OCI-LY3 (cell line): ENCODE results near the gene URM1.

Experiments used
- H2AFZ ChIP-seq: fragments of 200-600, 300-600 bp; shearing (Covaris generic); 2 replicates; pipeline ENCODE4 v1.6.0; 2014; ENCODE audit warnings: antibody characterized with exemption, low read depth, low read length
- H3K27ac ChIP-seq: fragments of 200-600, 300-600 bp; sonication (generic); 2 replicates; pipeline ENCODE4 v1.5.1; 2014; ENCODE audit warnings: mild to moderate bottlenecking, low read length, moderate library complexity, mixed read lengths
- H3K27me3 ChIP-seq: fragments of 200-600, 300-600 bp; sonication (generic); 2 replicates; pipeline ENCODE4 v1.6.1; 2014; ENCODE audit warnings: low read depth, low read length, mixed read lengths
- H3K36me3 ChIP-seq: fragments of 200-600, 300-600 bp; sonication (generic); replicated peaks from 2 replicates; pipeline ENCODE3; 2014; ENCODE audit warnings: low read depth, low read length, mixed read lengths
- H3K4me1 ChIP-seq: fragments of 300-600, 200-600 bp; sonication (generic); 2 replicates; pipeline ENCODE4 v1.6.1; 2014; ENCODE audit warnings: low read length, mixed read lengths
- H3K4me2 ChIP-seq: fragments of 200-600, 300-600 bp; sonication (generic); 2 replicates; pipeline ENCODE4 v1.6.1; 2014; ENCODE audit warnings: low read length, mixed read lengths
- H3K4me3 ChIP-seq: fragments of 300-600, 200-600 bp; sonication (generic); 2 replicates; pipeline ENCODE4 v1.5.1; 2014; ENCODE audit warnings: antibody characterized with exemption, mild to moderate bottlenecking, low read length, moderate library complexity
- H3K79me2 ChIP-seq: fragments of 300-600, 200-600 bp; shearing (Covaris generic); 2 replicates; pipeline ENCODE4 v1.6.1; 2014; ENCODE audit warnings: mild to moderate bottlenecking, low read length, mixed read lengths
- H3K9ac ChIP-seq: fragments of 300-600, 200-600 bp; shearing (Covaris generic); 2 replicates; pipeline ENCODE4 v1.6.0; 2014; ENCODE audit warnings: mild to moderate bottlenecking, low read length, moderate library complexity
- H3K9me3 ChIP-seq: fragments of 200-600, 300-600 bp; shearing (Covaris generic); 2 replicates; pipeline ENCODE4 v1.6.1; 2014; ENCODE audit warnings: low read length, mixed read lengths; ENCODE audit not compliant: insufficient read depth
- H4K20me1 ChIP-seq: fragments of 200-600, 300-600 bp; sonication (generic); 2 replicates; pipeline ENCODE4 v1.6.1; 2016; ENCODE audit warnings: low read length, mixed read lengths; ENCODE audit not compliant: insufficient read depth
- EZH2phosphoT487 ChIP-seq: fragments of 200-600 bp; shearing (Covaris generic); IDR thresholded peaks from 2 replicates; pipeline ENCODE4 v1.6.1; 2018; ENCODE audit warnings: antibody characterized with exemption, mixed run types, low read depth
- TF ChIP-seq, protein P1 (sequence below): fragments of 200-600, 300-600 bp; sonication (generic); IDR thresholded peaks from 2 replicates; pipeline ENCODE4 v1.5.1; 2014; ENCODE audit warnings: antibody characterized with exemption, low read length, low read depth

The URM1 gene

DNA sequence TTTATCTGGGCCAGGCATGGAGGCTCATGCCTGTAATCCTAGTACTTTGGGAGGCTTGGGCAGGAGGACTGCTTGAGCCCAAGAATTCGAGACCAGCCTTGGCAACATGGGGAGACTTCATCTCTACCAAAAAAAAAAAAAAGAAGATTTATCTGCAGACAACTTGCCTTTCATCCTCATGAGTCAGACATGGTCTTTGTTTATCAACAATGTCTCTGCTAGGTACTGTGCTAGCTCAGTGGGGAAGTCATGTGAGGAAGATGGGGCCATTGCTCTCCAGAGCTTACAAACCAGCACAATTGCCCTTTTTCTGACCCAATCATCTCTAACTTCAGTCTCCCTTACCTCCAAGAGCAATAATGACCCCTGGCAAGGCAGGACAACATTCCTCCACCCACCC is 1.6 kb downstream of the URM1 start:
- peaks cover 4% of the 10 kb centered on the region for H3K36me3 ChIP-seq
- TF ChIP-seq, protein P1, sequence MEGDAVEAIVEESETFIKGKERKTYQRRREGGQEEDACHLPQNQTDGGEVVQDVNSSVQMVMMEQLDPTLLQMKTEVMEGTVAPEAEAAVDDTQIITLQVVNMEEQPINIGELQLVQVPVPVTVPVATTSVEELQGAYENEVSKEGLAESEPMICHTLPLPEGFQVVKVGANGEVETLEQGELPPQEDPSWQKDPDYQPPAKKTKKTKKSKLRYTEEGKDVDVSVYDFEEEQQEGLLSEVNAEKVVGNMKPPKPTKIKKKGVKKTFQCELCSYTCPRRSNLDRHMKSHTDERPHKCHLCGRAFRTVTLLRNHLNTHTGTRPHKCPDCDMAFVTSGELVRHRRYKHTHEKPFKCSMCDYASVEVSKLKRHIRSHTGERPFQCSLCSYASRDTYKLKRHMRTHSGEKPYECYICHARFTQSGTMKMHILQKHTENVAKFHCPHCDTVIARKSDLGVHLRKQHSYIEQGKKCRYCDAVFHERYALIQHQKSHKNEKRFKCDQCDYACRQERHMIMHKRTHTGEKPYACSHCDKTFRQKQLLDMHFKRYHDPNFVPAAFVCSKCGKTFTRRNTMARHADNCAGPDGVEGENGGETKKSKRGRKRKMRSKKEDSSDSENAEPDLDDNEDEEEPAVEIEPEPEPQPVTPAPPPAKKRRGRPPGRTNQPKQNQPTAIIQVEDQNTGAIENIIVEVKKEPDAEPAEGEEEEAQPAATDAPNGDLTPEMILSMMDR = no peak
- TF ChIP-seq EZH2phosphoT487 = no peak
- no peak overlapping the region for H3K9ac ChIP-seq
- H3K4me1 ChIP-seq = peaks cover 13% of the 10 kb centered on the region
- no peak overlapping the region for H3K4me3 ChIP-seq
- H3K9me3 ChIP-seq = no peaks in the 10 kb centered on the region
- peaks cover 49% of the 10 kb centered on the region for H3K79me2 ChIP-seq
- H4K20me1 ChIP-seq = no peaks in the 10 kb centered on the region
- H2AFZ ChIP-seq = no peak overlapping the region
- H3K4me2 ChIP-seq = peak overlapping the region; percentile 86; the same call in 1 of the 2 replicates
- no peaks in the 10 kb centered on the region for H3K27me3 ChIP-seq
- H3K27ac ChIP-seq = no peak overlapping the region

DNA sequence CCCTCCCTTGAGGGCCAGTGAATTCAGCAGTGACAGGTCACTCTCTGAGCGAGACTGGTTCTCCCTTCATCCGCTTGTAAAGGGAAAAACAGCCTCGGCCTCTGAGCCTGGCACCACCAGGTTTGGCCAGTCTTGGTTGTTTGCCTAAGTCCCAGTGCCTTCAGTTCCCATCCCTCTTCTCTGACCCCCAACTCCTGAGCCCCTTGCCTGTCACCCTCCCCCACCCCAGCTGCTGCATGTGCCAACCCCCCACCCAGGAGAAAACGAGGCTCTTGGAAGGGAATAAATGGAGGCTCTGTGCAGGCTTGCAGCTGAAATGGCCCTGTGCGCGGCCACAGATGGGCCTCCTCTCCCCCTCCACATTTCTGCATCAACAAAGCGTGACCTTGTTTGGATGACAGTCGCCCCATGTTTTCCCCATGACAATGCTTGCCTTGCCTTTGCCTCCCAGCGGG is 3.1 kb downstream of the URM1 start:
- Histone ChIP-seq H3K9ac (no peak overlapping the region), H3K27me3 (no peaks in the 10 kb centered on the region), H4K20me1 (no peaks in the 10 kb centered on the region), H3K79me2 (peaks cover 49% of the 10 kb centered on the region), H2AFZ (no peak overlapping the region), H3K4me3 (no peak overlapping the region), H3K4me2 (no peak overlapping the region), H3K27ac (no peak overlapping the region), H3K9me3 (no peaks in the 10 kb centered on the region), H3K4me1 (peaks cover 13% of the 10 kb centered on the region), H3K36me3 (peaks cover 4% of the 10 kb centered on the region)
- TF ChIP-seq, protein P1 = no peak
- TF ChIP-seq EZH2phosphoT487 = no peak

DNA sequence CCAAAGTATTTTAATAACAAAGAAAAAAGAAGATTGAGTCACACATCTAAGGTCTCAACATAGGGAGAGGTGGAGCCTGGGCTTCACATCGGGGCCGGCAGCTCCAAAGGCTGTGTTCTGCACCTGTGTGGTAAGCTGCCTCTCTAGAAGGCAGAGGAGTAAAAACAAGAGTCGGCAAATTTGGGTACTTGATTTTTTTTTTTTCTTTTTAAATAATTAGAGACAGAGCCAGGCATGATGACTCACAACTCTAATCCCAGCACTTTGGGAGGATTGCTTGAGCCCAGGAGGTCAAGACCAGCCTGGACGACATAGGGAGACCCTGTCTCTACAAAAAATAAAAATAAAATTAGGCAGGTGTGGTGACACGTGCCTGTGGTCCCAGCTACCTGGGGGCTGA is 4.7 kb downstream of the URM1 start:
- Histone ChIP-seq H3K4me1 (peaks cover 8% of the 10 kb centered on the region), H3K4me3 (no peak overlapping the region), H3K27ac (no peak overlapping the region), H3K4me2 (no peak overlapping the region), H3K9ac (no peak overlapping the region), H3K27me3 (no peaks in the 10 kb centered on the region), H3K9me3 (no peaks in the 10 kb centered on the region), H3K79me2 (peaks cover 49% of the 10 kb centered on the region), H4K20me1 (no peaks in the 10 kb centered on the region), H3K36me3 (peaks cover 4% of the 10 kb centered on the region), H2AFZ (no peak overlapping the region)
- TF ChIP-seq, protein P1 = no peak
- TF ChIP-seq EZH2phosphoT487 = no peak

DNA sequence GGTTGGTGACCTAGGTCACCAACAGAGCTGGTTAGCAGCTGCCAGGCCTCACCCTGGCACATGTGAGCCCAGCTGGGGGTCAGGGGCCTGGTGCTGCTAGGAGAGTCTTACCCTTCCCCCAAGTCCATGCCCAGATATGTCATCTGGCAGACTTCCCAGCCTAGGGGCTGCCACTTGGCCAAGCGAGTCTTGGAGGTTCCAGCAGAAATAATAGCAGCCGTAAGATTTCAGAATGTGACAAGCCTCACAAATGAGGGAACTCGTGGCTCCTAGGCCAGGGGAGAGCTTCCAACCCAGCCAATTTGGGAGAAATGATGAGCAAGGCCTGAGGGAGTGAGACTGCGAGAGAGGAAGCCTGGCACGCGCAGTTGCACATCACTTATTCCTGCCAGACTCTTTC is 11.1 kb downstream of the URM1 start:
- Histone ChIP-seq H3K27ac (no peak overlapping the region), H3K9ac (no peak overlapping the region), H4K20me1 (no peaks in the 10 kb centered on the region), H3K4me2 (no peak overlapping the region), H3K79me2 (no peaks in the 10 kb centered on the region), H3K36me3 (no peaks in the 10 kb centered on the region), H3K27me3 (no peaks in the 10 kb centered on the region), H3K4me1 (no peaks in the 10 kb centered on the region), H3K4me3 (no peak overlapping the region), H3K9me3 (no peaks in the 10 kb centered on the region), H2AFZ (no peak overlapping the region)
- TF ChIP-seq, protein P1 = no peak
- TF ChIP-seq EZH2phosphoT487 = no peak
